Activated T-helper 1 cell treated with anti-CD3 and anti-CD28 coated beads, Interleukin-12 subunit alpha, Interleukin-12 subunit beta, Interleukin-2, Interleukin-4 antibody, amounts not matched to agents 30 ng/mL and 10 ng/mL and 1 ng/mL, durations not matched to agents 14 hours and 24 hours and 36 hours (primary cell): ENCODE measurements around the gene SEPSECS. TPM values are rescaled to one million over a fixed set of nuclear protein-coding genes. Genes with fewer than 3 reads are reported as not detected.

Source experiments
- DNase-seq: peaks from one replicate; pipeline ENCODE4 v3.0.0; 2021; ENCODE audit warnings: low spot score
- H3K27ac Mint-ChIP-seq: one replicate; pipeline ENCODE4 v1.8.0; 2021; ENCODE audit warnings: mild to moderate bottlenecking, mixed read lengths
- H3K27me3 Mint-ChIP-seq: one replicate; pipeline ENCODE4 v1.8.0; 2022; ENCODE audit warnings: mild to moderate bottlenecking, moderate library complexity, mixed read lengths; ENCODE audit not compliant: insufficient read depth
- H3K36me3 Mint-ChIP-seq: one replicate; pipeline ENCODE4 v1.8.0; 2021; ENCODE audit warnings: low read depth, mixed read lengths
- H3K4me1 Mint-ChIP-seq: one replicate; pipeline ENCODE4 v1.8.0; 2021; ENCODE audit warnings: low read depth, mixed read lengths
- H3K4me3 Mint-ChIP-seq: one replicate; pipeline ENCODE4 v1.8.0; 2021; ENCODE audit warnings: mild to moderate bottlenecking, moderate library complexity, mixed read lengths
- H3K9me3 Mint-ChIP-seq: one replicate; pipeline ENCODE4 v1.8.0; 2021; ENCODE audit warnings: mixed read lengths
- intact Hi-C: fragments of 100-400 bp; cut with micrococcal nuclease; formaldehyde crosslinking; loops from one replicate; pipeline ENCODE4 v1.15.1; 2024
- total RNA-seq: library from RNA; stranded (reverse); gene quantifications from 2 replicates; pipeline ENCODE4 v1.2.3, GENCODE V29; 2022

The SEPSECS gene
- total RNA-seq, 1 donor from 2014 or later: 13.4 TPM

DNA sequence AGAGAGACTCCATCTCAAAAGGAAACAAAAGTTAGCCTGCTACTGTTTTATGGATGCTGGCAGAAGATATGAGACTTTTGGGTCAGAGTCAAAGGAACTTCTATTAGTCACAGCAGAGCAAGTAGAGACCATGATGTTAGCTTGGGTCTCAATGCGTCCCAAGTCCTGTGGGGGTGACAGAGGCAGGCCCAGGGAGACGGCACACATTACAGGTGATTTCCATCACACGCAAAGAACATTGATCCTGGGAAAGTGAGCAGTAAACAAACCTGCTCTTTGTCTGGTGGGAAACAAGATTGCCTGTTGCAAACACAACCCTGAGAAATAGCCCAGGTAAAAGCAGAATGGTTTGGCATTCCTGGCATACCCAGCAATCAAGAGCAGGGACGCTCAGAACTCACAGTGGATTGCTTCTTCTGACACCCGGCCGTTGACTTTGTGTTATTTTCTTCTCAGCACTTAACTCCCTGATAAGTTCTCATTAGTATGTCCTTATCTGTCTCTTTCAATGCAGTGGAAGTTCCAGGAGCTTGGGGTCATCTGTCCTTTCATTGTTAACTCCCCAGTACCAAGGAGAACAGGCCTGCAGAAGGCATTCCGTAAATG, 78.3 kb downstream of the SEPSECS start:
- H3K36me3 Mint-ChIP-seq: no peaks in the 10 kb centered on the region
- peaks cover 12% of the 10 kb centered on the region for H3K27me3 Mint-ChIP-seq
- no peak overlapping the region for H3K27ac Mint-ChIP-seq
- intact Hi-C loops: no loop called here
- no peak overlapping the region for H3K4me3 Mint-ChIP-seq
- no peaks in the 10 kb centered on the region for H3K4me1 Mint-ChIP-seq
- no peak for DNase-seq
- H3K9me3 Mint-ChIP-seq: no peaks in the 10 kb centered on the region

DNA sequence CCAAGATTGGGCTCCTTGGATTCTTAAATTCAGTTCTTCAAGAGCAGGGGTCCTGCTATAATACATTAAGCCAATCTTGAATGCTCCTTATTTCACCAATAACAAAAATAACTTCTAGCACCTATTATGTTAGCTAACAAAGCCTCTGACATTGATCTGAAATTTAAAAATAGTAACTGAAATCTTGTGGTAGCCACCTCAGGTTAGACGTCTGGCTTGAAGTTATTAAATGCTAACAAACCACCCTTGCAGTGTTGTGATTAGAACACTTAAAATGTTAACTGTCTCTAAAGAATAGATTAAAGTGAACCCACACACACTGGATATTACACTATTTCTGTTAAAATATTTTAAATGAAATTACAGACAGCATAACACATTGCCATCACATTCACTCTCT, 79.7 kb downstream of the SEPSECS start:
- Mint-ChIP-seq H3K27me3 (peaks cover 7% of the 10 kb centered on the region), H3K36me3 (no peaks in the 10 kb centered on the region), H3K4me1 (no peaks in the 10 kb centered on the region), H3K4me3 (no peak overlapping the region), H3K27ac (no peak overlapping the region), H3K9me3 (no peaks in the 10 kb centered on the region)
- intact Hi-C loops: no loop called here
- DNase-seq: no peak

DNA sequence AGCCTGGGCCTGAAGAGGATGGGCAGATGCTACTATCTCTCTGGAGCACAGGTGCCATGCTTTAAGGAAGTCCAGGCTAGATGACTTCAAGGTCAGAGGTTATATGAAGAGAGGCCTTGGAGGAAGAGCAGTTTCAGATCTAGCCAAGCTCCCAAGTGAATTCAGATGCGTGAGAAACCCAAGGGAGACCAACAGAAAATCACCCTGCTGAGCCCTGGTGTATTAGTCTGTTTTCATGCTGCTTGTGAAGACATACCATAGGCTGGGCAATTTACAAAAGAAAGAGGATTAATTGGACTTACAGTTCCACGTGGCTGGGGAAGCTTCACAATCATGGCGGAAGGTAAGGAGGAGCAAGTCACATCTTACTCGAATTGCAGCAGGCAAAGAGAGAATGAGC, 81.7 kb downstream of the SEPSECS start:
- intact Hi-C loops: no loop called here
- H3K27ac Mint-ChIP-seq: no peak overlapping the region
- H3K4me3 Mint-ChIP-seq: no peak overlapping the region
- DNase-seq: no peak
- H3K4me1 Mint-ChIP-seq: no peaks in the 10 kb centered on the region
- no peaks in the 10 kb centered on the region for H3K9me3 Mint-ChIP-seq
- peaks cover 5% of the 10 kb centered on the region for H3K27me3 Mint-ChIP-seq
- no peaks in the 10 kb centered on the region for H3K36me3 Mint-ChIP-seq

DNA sequence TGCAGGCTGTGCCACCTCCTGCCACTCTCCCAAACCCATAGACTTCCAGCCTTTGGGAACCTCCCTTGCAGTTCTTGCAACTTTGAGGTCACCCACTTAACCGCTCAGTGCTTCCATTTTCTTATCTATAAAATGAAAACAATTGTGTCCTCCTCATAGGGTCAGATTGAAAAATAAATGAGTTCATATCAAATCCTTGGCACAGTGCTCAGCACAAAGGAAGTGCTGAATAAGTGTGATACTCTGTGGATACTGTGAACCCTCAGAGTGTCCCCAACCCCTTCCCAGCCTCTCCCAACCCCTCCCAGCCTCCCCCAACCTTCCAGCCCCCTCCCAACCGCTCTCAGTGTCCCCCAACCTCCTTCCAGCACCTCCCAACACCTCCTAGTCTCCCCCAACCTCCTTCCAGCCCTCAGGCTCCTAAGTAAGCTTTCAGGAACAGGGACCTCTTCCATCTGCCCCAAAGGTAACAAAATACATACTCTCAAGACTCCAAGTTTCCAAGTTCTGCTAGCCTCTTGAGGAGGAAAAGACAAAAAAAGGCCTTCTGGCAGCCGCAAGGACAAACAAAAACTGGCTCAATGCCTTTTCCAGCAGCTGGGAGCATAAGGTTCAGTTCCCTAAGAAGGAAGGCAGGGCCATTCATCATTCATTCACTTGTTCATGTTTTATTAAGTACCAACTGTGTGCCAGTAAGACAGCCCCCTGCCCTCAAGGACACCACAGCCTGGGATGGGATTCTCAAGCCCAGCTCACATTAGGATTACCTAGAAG, 83.4 kb downstream of the SEPSECS start:
- H3K36me3 Mint-ChIP-seq: no peaks in the 10 kb centered on the region
- intact Hi-C loops: no loop called here
- H3K4me1 Mint-ChIP-seq: no peaks in the 10 kb centered on the region
- no peak overlapping the region for H3K27ac Mint-ChIP-seq
- DNase-seq: no peak
- no peaks in the 10 kb centered on the region for H3K9me3 Mint-ChIP-seq
- H3K4me3 Mint-ChIP-seq: no peak overlapping the region
- H3K27me3 Mint-ChIP-seq: peaks cover 5% of the 10 kb centered on the region

DNA sequence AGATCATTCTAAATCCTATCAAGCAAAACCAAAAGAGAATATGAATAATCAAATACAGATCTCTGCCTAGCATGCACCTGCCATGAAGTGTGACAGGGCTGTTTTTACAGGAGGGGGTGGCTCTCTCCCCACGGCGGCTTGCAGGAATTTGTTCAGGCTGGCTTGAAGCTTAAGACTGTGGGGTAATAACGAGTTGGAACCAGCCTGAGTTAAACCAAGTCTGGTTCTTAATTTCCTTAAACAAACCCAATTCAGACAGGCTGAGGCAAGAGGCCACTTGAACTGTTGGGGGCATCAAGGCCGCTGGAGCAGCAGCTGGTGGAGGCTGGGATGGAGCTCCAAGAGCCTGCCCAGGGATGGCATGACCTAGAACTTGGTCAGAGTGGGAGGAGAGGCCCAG, 84.4 kb downstream of the SEPSECS start:
- intact Hi-C loops: no loop called here
- H3K4me1 Mint-ChIP-seq: no peaks in the 10 kb centered on the region
- H3K4me3 Mint-ChIP-seq: no peak overlapping the region
- H3K27ac Mint-ChIP-seq: no peak overlapping the region
- no peak for DNase-seq
- H3K9me3 Mint-ChIP-seq: no peaks in the 10 kb centered on the region
- H3K36me3 Mint-ChIP-seq: no peaks in the 10 kb centered on the region
- peaks cover 2% of the 10 kb centered on the region for H3K27me3 Mint-ChIP-seq

DNA sequence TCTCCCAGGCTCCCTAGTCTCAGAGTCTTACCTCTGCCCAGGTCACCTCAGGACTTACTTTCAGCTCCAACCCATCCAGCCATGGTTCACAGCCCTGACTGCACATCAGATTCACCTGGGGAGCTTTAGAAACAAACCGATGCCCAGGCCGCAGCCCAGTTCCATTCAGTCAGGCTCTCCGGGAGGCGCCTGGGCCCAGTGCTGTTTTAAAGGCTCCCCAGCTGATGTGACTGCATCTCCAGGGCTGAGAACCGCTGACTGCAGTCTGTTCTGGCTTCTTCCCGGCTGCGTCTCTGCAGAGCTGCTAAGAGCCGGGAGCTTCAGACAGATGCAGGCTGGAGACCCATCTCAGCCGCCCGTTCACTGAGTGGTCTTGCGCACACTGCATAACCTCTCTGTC, 85.1 kb downstream of the SEPSECS start:
- no peaks in the 10 kb centered on the region for H3K9me3 Mint-ChIP-seq
- peaks cover 2% of the 10 kb centered on the region for H3K27me3 Mint-ChIP-seq
- no peak for DNase-seq
- no peaks in the 10 kb centered on the region for H3K36me3 Mint-ChIP-seq
- no peaks in the 10 kb centered on the region for H3K4me1 Mint-ChIP-seq
- intact Hi-C loops: no loop called here
- H3K27ac Mint-ChIP-seq: no peak overlapping the region
- H3K4me3 Mint-ChIP-seq: no peak overlapping the region

DNA sequence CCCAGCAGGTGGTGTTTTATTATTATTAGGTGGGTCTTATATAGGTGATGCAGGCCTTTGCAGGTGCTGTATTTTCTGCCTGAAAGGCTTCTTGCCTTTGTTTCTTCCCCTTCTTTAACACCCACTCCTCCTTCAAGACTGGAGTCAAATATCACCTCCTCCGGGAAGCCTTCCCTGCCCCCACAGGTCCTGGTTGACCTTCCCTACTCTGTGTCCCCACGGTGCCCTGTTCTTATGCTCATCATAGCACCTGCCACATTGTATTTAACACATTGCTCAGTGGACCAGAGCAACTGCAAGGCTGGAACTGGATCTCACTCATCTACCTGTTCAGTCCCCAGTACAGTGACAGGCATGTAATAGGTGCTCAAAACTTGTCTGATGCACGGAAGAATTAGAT, 89.7 kb downstream of the SEPSECS start:
- no peaks in the 10 kb centered on the region for H3K9me3 Mint-ChIP-seq
- no peak for DNase-seq
- no peak overlapping the region for H3K27ac Mint-ChIP-seq
- intact Hi-C loops: no loop called here
- no peaks in the 10 kb centered on the region for H3K27me3 Mint-ChIP-seq
- H3K36me3 Mint-ChIP-seq: no peaks in the 10 kb centered on the region
- no peak overlapping the region for H3K4me3 Mint-ChIP-seq
- no peaks in the 10 kb centered on the region for H3K4me1 Mint-ChIP-seq

Other genes starting within 250 kb of the SEPSECS start
- not detected in 2 replicates for gene CCDC149, start 247.4 kb downstream of the SEPSECS start, total RNA-seq
- not detected in 2 replicates for gene LGI2, start 129.5 kb downstream of the SEPSECS start, total RNA-seq
- 29.4 and 32.5 TPM in 2 replicates for gene PI4K2B, start 73.6 kb upstream of the SEPSECS start, total RNA-seq
- 13.5 and 15.3 TPM in 2 replicates for gene ZCCHC4, start 152.3 kb upstream of the SEPSECS start, total RNA-seq
- gene ANAPC4, start 216.8 kb upstream of the SEPSECS start, total RNA-seq: 36.0 and 39.9 TPM in 2 replicates